KOPT-K1 (cell line): Measurements from ENCODE around the gene TTC29.
"Not testable (repeated sequence)": the region's sequence is repeated elsewhere in the genome, so short reads cannot be mapped to it uniquely, and the experiment has no call there.

Source experiments
- H3K27ac ChIP-seq: fragments of 200-600 bp; sonication (generic); 2 replicates; pipeline ENCODE4 v1.5.1; 2016; ENCODE audit warnings: antibody characterized with exemption, mild to moderate bottlenecking, low read depth, low read length; ENCODE audit not compliant: poor library complexity, severe bottlenecking
- H3K36me3 ChIP-seq: fragments of 200-600 bp; sonication (generic); 2 replicates; pipeline ENCODE4 v1.5.1; 2017; ENCODE audit warnings: antibody characterized with exemption, mild to moderate bottlenecking, low read length, moderate library complexity; ENCODE audit not compliant: insufficient read depth
- H3K9me3 ChIP-seq: fragments of 200-600 bp; sonication (generic); 2 replicates; pipeline ENCODE4 v1.5.1; 2017; ENCODE audit warnings: antibody characterized with exemption, low read length, mild to moderate bottlenecking; ENCODE audit not compliant: insufficient read depth, poor library complexity, severe bottlenecking

TTC29 gene

GRCh38 chr4:146699910-146700309, 245.8 kb downstream of the TTC29 start:
- Histone ChIP-seq H3K36me3 (no peaks in the 10 kb centered on the region), H3K9me3 (no peaks in the 10 kb centered on the region), H3K27ac (no peak overlapping the region)

DNA sequence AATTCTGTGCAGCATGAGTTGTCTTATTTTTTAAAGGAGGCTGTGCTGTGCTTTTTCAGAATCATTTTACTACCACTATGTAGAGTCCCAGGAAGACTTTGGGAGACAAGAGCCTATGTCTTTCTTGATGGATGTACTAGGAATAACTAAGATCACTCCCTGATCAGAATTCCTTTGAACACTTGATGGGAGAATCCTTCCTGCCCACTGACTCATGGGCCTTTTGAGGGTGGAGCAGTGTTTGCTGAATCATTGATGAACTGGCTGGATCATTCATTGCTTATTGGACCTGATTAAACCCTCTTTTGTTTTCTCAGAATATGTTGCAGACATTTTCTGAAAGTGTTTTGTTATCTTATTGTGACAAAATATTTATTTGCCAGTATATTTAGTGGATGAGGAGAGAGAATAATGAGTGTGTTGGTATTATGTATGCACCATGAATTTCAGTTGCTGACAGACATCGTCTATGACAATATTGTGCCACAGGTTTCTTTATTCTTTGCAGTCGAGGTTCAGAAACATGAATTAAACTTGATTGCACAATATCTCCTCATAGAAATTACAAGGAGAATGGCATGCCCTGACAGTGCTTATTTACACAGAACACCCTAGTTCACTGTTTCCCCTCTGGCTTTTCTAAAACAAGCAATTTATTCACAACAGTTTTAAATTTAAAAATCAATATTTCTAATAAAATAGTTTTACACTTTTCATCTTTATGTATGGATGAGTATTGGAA, 270.7 kb downstream of the TTC29 start:
- no peaks in the 10 kb centered on the region for H3K36me3 ChIP-seq
- H3K9me3 ChIP-seq, result no peaks in the 10 kb centered on the region
- H3K27ac ChIP-seq, result no peak overlapping the region

GRCh38 chr4:146663968-146664311, 281.7 kb downstream of the TTC29 start:
- H3K36me3 ChIP-seq, H3K9me3 ChIP-seq, H3K27ac ChIP-seq: not testable (repeated sequence)

- Histone ChIP-seq H3K36me3 (no peaks in the 10 kb centered on the region), H3K9me3 (no peaks in the 10 kb centered on the region), H3K27ac (no peak overlapping the region)
Measured at GRCh38 chr4:146661367-146661766, 284.3 kb downstream of the TTC29 start.
